Thymus (tissue), 11 donors: ENCODE results near the gene TMPRSS9. TPM values are rescaled to one million over a fixed set of nuclear protein-coding genes. Genes with fewer than 3 reads are reported as not detected.
A peak's percentile ranks its signal among the peaks of the same experiment; 100 is the strongest.

ENCODE experiments used
- DNase-seq, 9 donors: peaks; one replicate each; pipeline ENCODE4 v3.0.0-alpha.2; 2013; ENCODE audit warnings: low spot score in 9 of 9, low read depth in 6 of 9, missing footprints in 1 of 9
- H3K27ac ChIP-seq, 2 donors: one replicate each; pipeline ENCODE4 v1.5.1; 2013; ENCODE audit warnings: control low read depth in 1 of 2, low read depth in 1 of 2, low read length in 1 of 2, mild to moderate bottlenecking in 1 of 2, moderate library complexity in 1 of 2
- H3K27me3 ChIP-seq, 2 donors: one replicate each; pipeline ENCODE4 v1.5.1; 2013; ENCODE audit warnings: low read length in 1 of 2; ENCODE audit not compliant: control insufficient read depth in 2 of 2, insufficient read depth in 1 of 2
- H3K36me3 ChIP-seq, 2 donors: one replicate each; pipeline ENCODE4 v1.5.1; 2013; ENCODE audit warnings: low read length in 1 of 2, mild to moderate bottlenecking in 1 of 2, moderate library complexity in 1 of 2; ENCODE audit not compliant: control insufficient read depth in 2 of 2, insufficient read depth in 2 of 2
- H3K4me1 ChIP-seq, 2 donors: one replicate each; pipeline ENCODE4 v1.5.1; 2013; ENCODE audit warnings: low read length in 2 of 2; ENCODE audit not compliant: control insufficient read depth in 2 of 2, insufficient read depth in 2 of 2
- H3K4me3 ChIP-seq, 2 donors: one replicate each; pipeline ENCODE4 v1.5.1; 2013; ENCODE audit warnings: low read length in 2 of 2, control low read depth in 1 of 2, mild to moderate bottlenecking in 1 of 2
- H3K9me3 ChIP-seq, 2 donors: one replicate each; pipeline ENCODE4 v1.5.1; 2013; ENCODE audit warnings: low read length in 1 of 2, mild to moderate bottlenecking in 1 of 2; ENCODE audit not compliant: control insufficient read depth in 2 of 2, insufficient read depth in 1 of 2
- WGBS: extraction: QIAGEN DNeasy Blood & Tissue Kit; methylation state at CpG from one replicate; pipeline ENCODE4 v1.1.7; 2013; 5-methylcytosine and 5-hydroxymethylcytosine counted together
- polyA plus RNA-seq: library from polyadenylated mRNA; stranded (reverse); fragments of 200-250 nt; gene quantifications from one replicate; pipeline ENCODE4 v1.2.3, GENCODE V29; 2013
- total RNA-seq: library from RNA; stranded (reverse); fragments of 120-200 nt; gene quantifications from one replicate; pipeline ENCODE4 v1.2.4, GENCODE V29; 2013
- donor health status: healthy.

The TMPRSS9 gene
- total and polyA plus RNA-seq, 2 donors: 0.09 to 0.18 TPM

- DNase-seq: no peak
- Histone ChIP-seq H3K4me3 (peak overlapping the region; percentile 53 to 88), H3K36me3 (peaks cover 30 to 35% of the 10 kb centered on the region in 2 donors), H3K4me1 (peaks cover 33 to 39% of the 10 kb centered on the region in 2 donors), H3K27me3 (no peaks in the 10 kb centered on the region), H3K9me3 (no peaks in the 10 kb centered on the region), H3K27ac (no peak overlapping the region)
- WGBS: 94% methylated on average over 29 of the region's 29 CpGs
Measured at GRCh38 chr19:2425622-2426581, 65.8 kb downstream of the TMPRSS9 start.

GRCh38 chr19:2426611-2427428 is 66.8 kb downstream of the TMPRSS9 start:
- Histone ChIP-seq H3K36me3 (peaks cover 36 to 42% of the 10 kb centered on the region in 2 donors), H3K4me3 (peak overlapping the region; percentile 53 to 88), H3K27me3 (no peaks in the 10 kb centered on the region), H3K9me3 (no peaks in the 10 kb centered on the region), H3K27ac (peak overlapping the region; percentile 7 to 64), H3K4me1 (peaks cover 33 to 35% of the 10 kb centered on the region in 2 donors)
- 6% methylated on average over 66 of the region's 66 CpGs for WGBS
- peak in 3 of 9 donors; percentile 11 to 51 (median 47) for DNase-seq

GRCh38 chr19:2427429-2428320 is 67.6 kb downstream of the TMPRSS9 start, which contains the start of gene TIMM13:
TIMM13 (minus strand) TSS chr19:2427586; CDS start chr19:2427533, 53 bp downstream.
- H3K4me1 ChIP-seq: peaks cover 28 to 33% of the 10 kb centered on the region in 2 donors
- WGBS: under 1% methylated on average over 77 of the region's 77 CpGs

GRCh38 chr19:2428321-2428690 is 68.2 kb downstream of the TMPRSS9 start:
- Histone ChIP-seq H3K4me3 (peak overlapping the region in 1 of 2 donors; percentile 88), H3K36me3 (peaks cover 42 to 47% of the 10 kb centered on the region in 2 donors), H3K27ac (peak overlapping the region; percentile 68 to 79), H3K9me3 (no peaks in the 10 kb centered on the region), H3K27me3 (no peaks in the 10 kb centered on the region), H3K4me1 (peaks cover 24 to 29% of the 10 kb centered on the region in 2 donors)
- 79% methylated on average over 25 of the region's 25 CpGs for WGBS
- no peak for DNase-seq

More at GRCh38 chr19:2427429-2428320, 67.6 kb downstream of the TMPRSS9 start, which contains the start of gene TIMM13:
- peak within 1 kb of the TSS; percentile 79 to 98 for H3K27ac ChIP-seq
- no peaks in the 10 kb centered on the region for H3K27me3 ChIP-seq
- H3K36me3 ChIP-seq: peaks cover 42 to 48% of the 10 kb centered on the region in 2 donors
- peak within 1 kb of the TSS; percentile 53 to 88 for H3K4me3 ChIP-seq
- no peaks in the 10 kb centered on the region for H3K9me3 ChIP-seq
- DNase-seq: peak; percentile 96 to 100 (median 98)

- H3K27ac ChIP-seq: no peak overlapping the region
- peaks cover 47 to 53% of the 10 kb centered on the region in 2 donors for H3K36me3 ChIP-seq
- 96% methylated on average over 37 of the region's 37 CpGs for WGBS
- H3K27me3 ChIP-seq: no peaks in the 10 kb centered on the region
- H3K4me1 ChIP-seq: peaks cover 18 to 24% of the 10 kb centered on the region in 2 donors
- H3K4me3 ChIP-seq: no peak overlapping the region
- no peak for DNase-seq
- no peaks in the 10 kb centered on the region for H3K9me3 ChIP-seq
Measured at GRCh38 chr19:2428756-2429711, 69.0 kb downstream of the TMPRSS9 start.

GRCh38 chr19:2429917-2430535 is 70.0 kb downstream of the TMPRSS9 start:
- no peak overlapping the region for H3K4me3 ChIP-seq
- 97% methylated on average over 25 of the region's 25 CpGs for WGBS
- H3K27me3 ChIP-seq: no peaks in the 10 kb centered on the region
- H3K4me1 ChIP-seq: peaks cover 13 to 24% of the 10 kb centered on the region in 2 donors
- no peaks in the 10 kb centered on the region for H3K9me3 ChIP-seq
- no peak for DNase-seq
- H3K27ac ChIP-seq: no peak overlapping the region
- H3K36me3 ChIP-seq: peaks cover 53 to 57% of the 10 kb centered on the region in 2 donors

- Histone ChIP-seq H3K27me3 (no peaks in the 10 kb centered on the region), H3K9me3 (no peaks in the 10 kb centered on the region), H3K4me3 (no peak overlapping the region), H3K4me1 (peaks cover 1 to 13% of the 10 kb centered on the region in 2 donors), H3K36me3 (peaks cover 52 to 55% of the 10 kb centered on the region in 2 donors), H3K27ac (no peak overlapping the region)
- DNase-seq: no peak
- 98% methylated on average over 37 of the region's 37 CpGs for WGBS
Measured at GRCh38 chr19:2431318-2432055, 71.4 kb downstream of the TMPRSS9 start.
